GM12875 (cell line): Measurements from ENCODE around the gene MRPL24.
A peak's percentile ranks its signal among the peaks of the same experiment; 100 is the strongest.

Source experiments
- H3K4me3 ChIP-seq: one replicate; pipeline ENCODE4 v1.5.1; 2011; ENCODE audit warnings: low read depth, low read length, control low read depth
- CTCF ChIP-seq: IDR thresholded peaks from 2 replicates; pipeline ENCODE4 v1.5.1; 2011; ENCODE audit warnings: low read depth, mild to moderate bottlenecking, control low read depth, inconsistent platforms, low read length, moderate library complexity, borderline replicate concordance; ENCODE audit not compliant: insufficient read depth

MRPL24 gene

DNA sequence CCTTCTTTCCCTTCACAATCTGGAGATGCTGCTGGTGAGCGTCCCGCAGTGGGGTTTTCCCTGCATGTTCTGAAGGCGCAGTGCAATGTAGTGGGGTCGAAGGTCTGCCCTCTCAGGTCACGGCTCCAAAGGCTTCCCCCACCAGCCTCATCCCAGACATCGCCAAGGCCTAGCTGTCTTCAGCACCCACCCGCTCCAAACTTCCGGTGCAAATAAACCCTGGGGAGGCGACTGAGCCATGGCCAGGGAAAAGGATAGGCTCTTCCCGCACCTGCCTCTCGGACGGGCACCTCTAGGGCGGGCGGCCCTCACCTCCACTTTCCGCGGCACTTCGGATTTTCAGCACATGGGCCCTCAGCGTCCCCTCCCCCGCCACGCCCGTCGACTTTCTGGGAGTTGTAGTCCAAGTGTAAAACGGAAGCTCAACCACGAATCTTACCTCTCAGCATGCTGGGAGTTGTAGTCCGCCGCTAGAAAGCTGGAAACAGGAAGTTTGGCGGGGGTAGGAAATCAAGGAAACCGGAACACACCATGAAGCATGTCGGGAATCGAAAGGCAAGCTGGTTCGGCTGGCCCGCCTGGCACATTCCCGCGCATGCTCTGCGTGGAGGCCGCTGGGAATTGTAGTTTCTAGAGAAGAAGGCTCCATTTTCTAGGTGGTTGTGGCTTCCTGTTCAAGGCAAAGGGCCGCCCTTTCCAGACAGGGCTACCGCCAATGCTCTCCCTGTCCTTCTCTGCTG, at the start of gene MRPL24:
MRPL24 (minus strand) TSS at position 348 of the 740 bp plus-strand sequence. CDS start 2,384 bp downstream, outside the sequence.
- no peak for TF ChIP-seq CTCF
- peak within 1 kb of the TSS; percentile 61 for H3K4me3 ChIP-seq

DNA sequence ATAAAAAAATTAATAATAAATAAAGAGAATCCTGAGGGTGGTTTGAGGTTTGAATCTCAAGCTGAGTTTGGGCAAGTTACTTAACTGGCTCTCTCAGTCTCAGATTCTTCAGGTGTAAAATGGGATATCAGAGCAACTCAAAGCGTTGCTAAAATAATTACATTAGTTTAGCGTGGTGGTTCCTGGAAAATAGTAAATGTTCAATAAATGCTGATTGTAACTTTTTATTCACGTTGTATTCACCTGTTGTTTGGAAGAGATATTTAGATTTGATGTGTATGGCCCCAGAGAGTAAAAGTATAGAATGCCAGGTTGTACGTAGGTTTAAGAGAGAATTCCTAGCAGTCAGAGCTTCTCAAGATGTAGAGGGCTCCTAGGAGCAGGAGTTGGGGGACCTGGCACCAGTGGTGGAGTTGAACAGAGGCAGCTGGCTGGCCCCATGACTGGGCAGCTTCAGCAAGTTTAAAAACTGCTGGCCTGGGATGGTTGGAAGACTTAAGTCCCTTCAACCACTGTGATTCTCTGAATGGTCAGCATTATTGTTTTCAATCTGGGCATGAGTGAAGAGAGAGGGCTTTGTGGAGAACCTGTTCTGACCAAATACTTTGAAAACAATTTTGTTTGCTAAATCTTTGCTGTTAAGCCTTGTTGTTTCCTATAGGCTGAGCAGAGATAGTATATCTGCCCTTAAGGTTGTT, 48.9 kb upstream of the MRPL24 start:
- TF ChIP-seq CTCF, result no peak
- no peak overlapping the region for H3K4me3 ChIP-seq

DNA sequence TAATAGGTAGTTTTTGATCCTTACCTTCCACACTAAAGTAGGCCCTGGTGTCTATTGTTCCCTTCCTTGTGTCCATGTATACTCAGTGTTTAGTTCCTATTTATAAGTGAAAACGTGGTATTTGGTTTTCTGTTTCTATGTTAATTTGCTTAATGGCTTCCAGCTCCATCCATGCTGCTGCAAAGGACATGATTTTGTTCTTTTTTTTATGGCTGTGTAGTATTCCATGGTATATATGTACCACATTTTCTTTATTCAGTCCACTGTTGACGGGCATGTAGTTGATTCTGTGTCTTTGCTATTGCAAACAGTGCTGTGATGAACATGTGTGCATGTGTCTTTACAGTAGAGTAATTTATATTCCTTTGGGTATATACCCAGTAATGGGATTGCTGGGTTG, 47.2 kb upstream of the MRPL24 start:
- TF ChIP-seq CTCF, result no peak
- no peak overlapping the region for H3K4me3 ChIP-seq

GRCh38 chr1:156786640-156787039, 45.8 kb upstream of the MRPL24 start:
- no peak overlapping the region for H3K4me3 ChIP-seq
- TF ChIP-seq CTCF, result no peak

- no peak overlapping the region for H3K4me3 ChIP-seq
- TF ChIP-seq CTCF, result no peak
Observed at GRCh38 chr1:156785458-156785857, 44.6 kb upstream of the MRPL24 start.

GRCh38 chr1:156781585-156782186, 40.8 kb upstream of the MRPL24 start:
- TF ChIP-seq CTCF, result no peak
- H3K4me3 ChIP-seq, result no peak overlapping the region
